Middle frontal gyrus (tissue), 1 donor: Measurements from ENCODE around the gene ANKMY1.
"Not testable (repeated sequence)": the region's sequence is repeated elsewhere in the genome, so short reads cannot be mapped to it uniquely, and the experiment has no call there.

ENCODE experiments used
- DNase-seq: peaks from one replicate; pipeline ENCODE4 v3.0.0-alpha.2; 2015; ENCODE audit warnings: low spot score; ENCODE audit errors: extremely low spot score

The ANKMY1 gene

GRCh38 chr2:240506406-240507059, 51.3 kb downstream of the ANKMY1 start:
- DNase-seq, result no peak

- DNase-seq, result no peak
These were observed 51.9 kb downstream of the ANKMY1 start for GRCh38 chr2:240505910-240506309.

GRCh38 chr2:240503848-240504247, 53.9 kb downstream of the ANKMY1 start:
- DNase-seq, result no peak

GRCh38 chr2:240503375-240503774, 54.4 kb downstream of the ANKMY1 start:
- DNase-seq, result no peak

GRCh38 chr2:240502430-240503121, 55.2 kb downstream of the ANKMY1 start:
- no peak for DNase-seq

- no peak for DNase-seq
These were observed 55.7 kb downstream of the ANKMY1 start for GRCh38 chr2:240502059-240502429.

GRCh38 chr2:240501531-240501991, 56.2 kb downstream of the ANKMY1 start:
- no peak for DNase-seq

GRCh38 chr2:240500561-240501423, 57.0 kb downstream of the ANKMY1 start:
- DNase-seq, result no peak

GRCh38 chr2:240499309-240500301, 58.2 kb downstream of the ANKMY1 start:
- DNase-seq, result no peak

- DNase-seq, result no peak
These were observed 58.9 kb downstream of the ANKMY1 start for GRCh38 chr2:240498958-240499260.

GRCh38 chr2:240498171-240498957, 59.4 kb downstream of the ANKMY1 start:
- DNase-seq, result no peak

GRCh38 chr2:240497082-240497481, 60.7 kb downstream of the ANKMY1 start:
- not testable (repeated sequence) for DNase-seq

GRCh38 chr2:240494942-240495341, 62.8 kb downstream of the ANKMY1 start:
- DNase-seq, result not testable (repeated sequence)

GRCh38 chr2:240494194-240494793, 63.5 kb downstream of the ANKMY1 start:
- DNase-seq, result no peak

GRCh38 chr2:240491483-240491882, 66.3 kb downstream of the ANKMY1 start:
- DNase-seq, result no peak

- DNase-seq, result no peak
These were observed 75.6 kb downstream of the ANKMY1 start for GRCh38 chr2:240482141-240482540.

GRCh38 chr2:240481720-240482119, 76.1 kb downstream of the ANKMY1 start:
- DNase-seq, result no peak

GRCh38 chr2:240480834-240481623, 76.8 kb downstream of the ANKMY1 start:
- no peak for DNase-seq

- no peak for DNase-seq
These were observed 78.7 kb downstream of the ANKMY1 start for GRCh38 chr2:240479111-240479501.
